Measurements from ENCODE around the gene UBR7.
"Not testable (repeated sequence)": the region's sequence is repeated elsewhere in the genome, so short reads cannot be mapped to it uniquely, and the experiment has no call there.

The UBR7 gene

DNA sequence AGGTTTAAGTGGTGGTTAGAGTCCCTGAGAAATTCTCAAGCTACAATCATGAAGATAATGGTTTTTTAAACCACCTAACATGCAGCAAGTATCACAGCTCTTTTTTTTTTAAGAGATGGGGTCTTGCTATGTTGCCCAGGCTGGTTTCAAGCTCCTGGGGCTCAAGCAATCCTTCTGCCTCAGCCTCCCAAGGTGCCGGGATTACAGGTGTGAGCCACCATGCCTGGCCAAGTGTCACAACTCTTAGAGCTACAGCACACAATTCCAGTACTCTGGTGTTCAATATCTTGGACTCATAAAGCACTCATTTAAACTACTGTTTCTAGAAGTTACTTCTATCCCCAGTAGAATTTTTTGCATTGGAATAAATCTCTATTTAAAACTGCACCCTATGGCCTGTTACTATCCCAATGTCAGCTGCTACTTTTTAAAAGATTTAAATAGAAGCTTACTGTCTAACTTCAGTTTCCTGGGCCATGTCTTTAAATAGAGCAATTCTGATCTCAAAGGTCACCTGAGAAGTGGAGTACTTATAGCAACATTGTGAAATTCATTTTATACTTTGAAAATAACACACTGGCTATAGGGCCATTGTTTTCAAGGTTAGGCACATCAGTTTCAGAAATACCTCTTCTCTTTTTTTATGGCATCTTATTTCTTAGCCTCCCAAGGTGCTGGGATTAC lies 11.6 kb upstream of the UBR7 start:
- no peak for DNase-seq

- DNase-seq = no peak
These were observed 8.0 kb upstream of the UBR7 start for GRCh38 chr14:93199031-93199430.

DNA sequence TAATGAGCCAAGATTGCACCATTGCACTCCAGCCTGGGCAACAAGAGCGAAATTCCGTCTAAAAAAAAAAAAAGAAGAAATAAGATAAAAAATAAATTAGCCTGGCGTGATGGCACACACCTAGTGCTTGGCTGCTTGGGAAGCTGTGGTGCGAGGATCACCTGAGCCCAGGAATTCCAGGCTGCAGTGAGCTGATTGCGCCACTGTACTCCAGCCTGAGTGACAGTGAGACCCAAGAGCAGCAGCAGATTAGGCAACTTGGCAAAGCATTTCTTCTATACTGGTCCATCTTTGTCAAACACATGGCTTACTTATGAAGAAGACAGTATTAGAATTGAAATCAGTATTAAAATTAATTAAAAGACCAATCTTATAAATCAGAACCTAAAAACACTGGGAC lies 6.5 kb upstream of the UBR7 start:
- no peak for DNase-seq

GRCh38 chr14:93201155-93201704 lies 5.8 kb upstream of the UBR7 start:
- no peak for DNase-seq

DNA sequence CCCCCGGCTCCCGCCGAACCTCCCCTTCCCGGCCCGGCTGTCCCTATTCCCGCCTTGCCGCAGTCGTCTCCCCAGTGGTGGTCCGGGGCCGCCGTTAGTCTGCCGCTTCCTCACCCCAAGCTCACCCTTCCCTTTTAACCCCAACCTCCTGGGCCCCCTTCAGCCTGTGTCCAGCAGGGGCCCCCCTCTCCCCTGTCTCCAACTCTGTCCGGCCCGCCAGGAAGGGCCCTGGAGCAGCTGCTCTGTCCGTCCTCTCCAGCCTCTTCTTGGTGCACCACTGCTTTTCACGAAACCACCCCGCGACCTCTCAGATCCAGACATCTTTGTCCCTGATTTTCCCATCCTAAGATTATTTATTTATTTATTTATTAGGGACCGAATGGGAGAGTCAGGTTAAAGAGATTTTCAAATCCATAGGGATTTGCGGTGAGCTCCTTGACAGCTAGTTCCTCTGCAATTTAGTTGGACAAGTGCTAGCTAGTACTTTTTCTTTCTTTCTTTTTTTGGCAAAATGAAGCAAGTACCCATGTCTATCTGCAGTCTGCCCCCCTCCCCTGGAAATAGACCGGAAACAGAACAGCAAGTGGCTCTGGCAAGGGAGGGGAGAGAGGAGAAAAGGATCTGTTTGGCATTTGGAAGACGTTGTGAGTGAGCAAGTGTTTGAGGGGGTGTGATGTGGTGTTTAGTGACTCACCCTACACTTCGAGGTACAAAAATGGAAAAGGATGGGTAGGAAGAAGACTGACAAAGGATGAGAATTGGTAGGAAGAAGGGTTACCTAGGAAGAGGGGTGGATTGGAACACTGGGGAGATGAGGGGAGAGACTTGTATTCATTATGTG lies 632 bp downstream of the UBR7 start:
- DNase-seq = peak; percentile 56

GRCh38 chr14:93212432-93212831 lies 5.4 kb downstream of the UBR7 start:
- no peak for DNase-seq

DNA sequence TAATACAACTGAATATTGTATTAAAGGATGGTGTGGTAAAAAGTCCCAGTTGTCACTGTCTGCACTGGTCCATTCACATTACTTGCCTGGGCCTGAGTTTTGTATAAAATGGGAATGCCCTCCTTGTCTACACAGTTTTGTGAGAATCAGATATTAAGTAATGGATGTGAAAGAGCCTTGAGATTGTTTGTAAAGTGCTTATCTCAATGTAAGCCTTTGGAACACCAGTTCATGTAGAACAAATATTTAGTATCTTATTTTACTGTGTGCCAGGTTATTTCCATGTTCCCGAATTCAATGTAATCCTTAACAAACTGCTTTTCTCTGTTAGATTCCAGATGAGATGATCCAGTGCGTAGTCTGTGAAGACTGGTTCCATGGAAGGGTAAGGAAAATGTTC lies 7.5 kb downstream of the UBR7 start:
- DNase-seq = no peak

GRCh38 chr14:93219103-93219726 lies 12.2 kb downstream of the UBR7 start:
- peak; percentile 42 for DNase-seq

DNA sequence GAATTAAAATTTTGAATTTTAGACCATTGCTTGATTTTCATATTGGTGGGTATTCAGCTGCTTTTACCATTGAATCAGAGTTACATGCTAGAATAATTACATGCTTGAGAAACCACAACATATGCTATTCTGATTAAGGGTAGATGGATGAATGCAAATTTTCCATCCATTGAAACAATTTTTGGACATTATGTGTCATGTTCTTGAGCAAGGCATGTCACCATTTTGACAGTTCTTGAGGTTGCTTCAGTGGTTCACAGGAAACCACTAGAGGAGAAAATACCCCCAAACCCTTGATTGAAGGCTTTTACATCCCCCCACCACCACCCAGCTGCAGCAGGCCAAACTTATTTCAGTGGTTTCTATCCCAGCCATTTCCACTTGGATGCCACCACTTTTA lies 13.5 kb downstream of the UBR7 start:
- DNase-seq = no peak

GRCh38 chr14:93223565-93223964 lies 16.5 kb downstream of the UBR7 start:
- no peak for DNase-seq

DNA sequence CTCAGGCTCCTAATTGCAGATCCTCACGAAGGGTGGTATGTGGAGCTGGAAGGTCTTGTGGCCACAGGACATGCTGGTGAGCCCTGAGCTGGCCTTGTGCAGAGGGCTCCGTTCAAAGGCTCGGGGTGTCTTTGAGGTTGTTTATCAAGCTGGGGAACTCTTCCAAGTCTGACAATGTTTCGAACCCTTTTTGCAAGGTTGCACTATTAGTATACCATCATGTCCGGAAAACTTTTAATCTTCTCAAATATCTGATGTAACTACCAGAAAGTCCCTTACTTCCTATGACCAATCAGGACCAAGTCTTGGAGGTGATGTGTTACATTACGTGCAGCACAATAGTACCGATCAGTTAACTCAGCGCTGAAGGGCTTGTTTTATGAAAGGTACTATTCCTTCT lies 21.5 kb downstream of the UBR7 start:
- DNase-seq = no peak

DNA sequence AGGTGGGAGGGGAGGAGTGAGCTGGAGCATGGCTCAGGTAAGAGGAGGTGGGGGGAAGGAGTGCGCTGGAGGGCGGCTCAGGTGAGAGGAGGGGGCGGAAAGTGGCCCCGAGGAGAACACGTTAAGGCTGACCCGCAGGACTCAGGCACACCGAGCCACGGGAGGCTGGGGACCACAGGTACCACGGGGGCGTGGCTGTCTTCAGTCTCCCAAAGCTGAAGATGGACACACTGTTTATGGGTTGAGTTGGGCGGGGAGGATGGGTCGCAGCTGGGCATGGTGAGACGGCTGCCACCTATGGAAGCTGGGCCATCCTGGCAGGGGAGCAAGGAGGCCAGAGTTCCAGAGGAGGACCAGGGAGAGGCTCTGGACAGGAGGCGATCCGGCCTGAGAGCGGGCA lies 23.5 kb downstream of the UBR7 start:
- no peak for DNase-seq

DNA sequence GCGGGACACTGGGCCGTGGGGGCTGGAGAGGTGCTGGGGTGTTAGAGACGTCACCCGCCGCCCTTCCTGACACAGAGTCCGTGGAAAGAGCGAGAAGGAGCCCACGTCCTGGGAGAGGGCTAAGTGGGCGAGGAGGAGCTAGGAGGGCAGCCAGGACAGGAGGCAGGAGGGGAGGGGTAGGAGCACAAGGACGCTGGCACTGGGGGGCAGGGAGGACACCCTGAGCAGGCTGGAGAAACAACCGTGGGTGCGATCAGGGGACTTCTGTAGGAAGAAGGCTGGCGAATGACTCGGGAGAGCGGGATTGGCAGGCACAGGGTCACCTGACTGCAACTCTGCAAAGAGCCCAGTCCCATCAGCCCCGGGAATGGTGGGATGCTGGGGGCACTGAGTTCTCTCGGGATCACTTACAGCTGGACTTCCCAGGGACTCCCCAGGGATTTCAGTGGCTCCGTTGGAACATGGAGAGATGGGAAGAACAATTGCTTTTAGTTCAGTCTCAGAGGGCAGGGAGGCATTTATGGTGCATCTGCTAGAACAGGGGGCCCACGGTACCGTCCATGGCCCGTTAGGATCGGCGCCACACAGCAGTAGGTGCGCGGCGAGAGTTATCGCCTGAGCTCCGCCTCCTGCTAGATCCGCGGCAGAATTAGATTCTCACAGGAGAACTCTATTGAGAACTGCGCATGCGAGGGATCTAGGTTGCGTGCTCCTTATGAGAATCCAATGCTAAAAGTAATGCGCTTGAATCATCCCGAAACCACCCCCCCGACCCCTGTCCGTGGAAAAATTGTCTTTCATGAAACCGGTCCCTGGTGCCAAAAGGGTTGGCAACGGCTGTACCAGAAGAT lies 24.3 kb downstream of the UBR7 start:
- DNase-seq = no peak

DNA sequence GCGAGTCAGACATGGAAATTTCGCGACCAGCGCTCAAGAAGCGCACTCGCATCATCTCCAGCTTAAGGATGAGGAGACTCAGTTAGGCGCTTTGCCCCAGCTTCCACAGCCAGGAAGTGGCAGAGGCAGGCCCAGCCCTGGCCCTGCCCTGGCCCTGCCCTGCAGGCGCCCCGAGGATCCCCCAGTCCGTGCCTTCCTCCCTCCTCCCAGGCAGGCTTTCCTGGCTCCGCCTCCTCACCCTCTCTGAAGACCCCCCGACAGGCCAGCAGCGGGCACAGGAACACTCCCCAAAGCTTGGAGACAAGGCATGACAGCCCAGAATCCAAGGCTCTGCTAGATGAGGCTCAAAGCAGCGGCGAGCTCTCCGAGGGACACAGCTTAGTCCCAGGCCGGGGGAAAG lies 25.1 kb downstream of the UBR7 start:
- DNase-seq = no peak

- not testable (repeated sequence) for DNase-seq
These were observed 26.0 kb downstream of the UBR7 start for GRCh38 chr14:93233078-93233477.

DNA sequence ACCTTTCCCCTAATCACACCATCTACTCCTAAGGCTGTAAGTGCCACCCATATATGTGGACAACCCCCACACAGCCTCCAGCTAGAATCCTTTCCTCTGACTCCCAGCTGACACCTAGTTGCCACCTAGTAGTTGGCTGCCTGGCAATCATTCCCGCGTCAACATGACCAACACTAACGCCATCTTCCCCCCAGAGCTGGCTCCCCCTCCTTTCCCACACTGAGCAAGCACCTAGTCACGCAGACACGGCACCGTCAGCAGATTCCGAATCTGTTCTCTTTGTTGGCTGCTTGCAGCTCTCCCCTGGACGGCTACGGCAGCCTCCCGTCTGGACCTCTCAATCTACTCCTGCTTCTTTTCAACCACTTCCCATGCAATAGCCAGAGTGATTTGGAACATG lies 27.7 kb downstream of the UBR7 start:
- no peak for DNase-seq

DNA sequence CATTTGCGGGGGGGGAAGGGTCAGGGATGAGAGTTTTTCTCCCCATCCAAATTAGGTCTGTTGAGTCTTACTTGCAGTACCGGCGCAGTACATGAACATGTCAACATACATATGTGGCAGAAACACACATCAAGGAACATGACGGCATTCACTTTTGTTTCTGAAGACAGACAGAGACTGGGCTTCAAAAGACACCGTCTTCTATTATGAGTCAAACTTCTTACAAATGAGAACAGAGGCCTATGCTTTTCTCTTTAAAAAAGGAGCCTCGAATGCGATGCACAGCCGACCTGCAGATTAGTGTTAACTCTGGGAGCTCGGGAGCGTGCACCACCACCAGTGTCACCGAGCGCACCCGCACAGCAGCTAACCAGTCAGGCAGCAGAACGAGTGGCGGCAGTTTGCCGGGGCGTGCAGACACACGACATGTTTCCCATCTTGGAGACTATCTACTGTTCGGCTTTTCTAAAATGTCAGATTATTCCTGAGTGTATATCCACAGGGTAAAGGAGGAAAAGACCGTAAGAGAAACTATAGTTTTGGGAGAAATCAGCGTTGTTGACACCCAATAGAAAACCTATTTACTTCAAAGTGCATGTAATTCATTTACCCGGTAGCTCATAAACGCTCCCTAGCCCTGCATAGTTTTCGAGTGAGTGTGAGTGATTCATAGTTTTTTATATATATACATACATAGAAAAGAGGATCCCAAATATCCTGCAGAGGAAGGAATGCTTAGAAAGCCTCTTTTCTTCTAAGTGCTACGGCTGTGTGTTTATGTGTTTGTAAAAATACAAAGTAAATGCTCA lies 33.0 kb downstream of the UBR7 start:
- DNase-seq = no peak

GRCh38 chr14:93240678-93241000 lies 33.6 kb downstream of the UBR7 start:
- DNase-seq = no peak

- DNase-seq = no peak
These were observed 38.8 kb downstream of the UBR7 start for GRCh38 chr14:93245764-93246420.

GRCh38 chr14:93246534-93246933 lies 39.5 kb downstream of the UBR7 start:
- no peak for DNase-seq

DNA sequence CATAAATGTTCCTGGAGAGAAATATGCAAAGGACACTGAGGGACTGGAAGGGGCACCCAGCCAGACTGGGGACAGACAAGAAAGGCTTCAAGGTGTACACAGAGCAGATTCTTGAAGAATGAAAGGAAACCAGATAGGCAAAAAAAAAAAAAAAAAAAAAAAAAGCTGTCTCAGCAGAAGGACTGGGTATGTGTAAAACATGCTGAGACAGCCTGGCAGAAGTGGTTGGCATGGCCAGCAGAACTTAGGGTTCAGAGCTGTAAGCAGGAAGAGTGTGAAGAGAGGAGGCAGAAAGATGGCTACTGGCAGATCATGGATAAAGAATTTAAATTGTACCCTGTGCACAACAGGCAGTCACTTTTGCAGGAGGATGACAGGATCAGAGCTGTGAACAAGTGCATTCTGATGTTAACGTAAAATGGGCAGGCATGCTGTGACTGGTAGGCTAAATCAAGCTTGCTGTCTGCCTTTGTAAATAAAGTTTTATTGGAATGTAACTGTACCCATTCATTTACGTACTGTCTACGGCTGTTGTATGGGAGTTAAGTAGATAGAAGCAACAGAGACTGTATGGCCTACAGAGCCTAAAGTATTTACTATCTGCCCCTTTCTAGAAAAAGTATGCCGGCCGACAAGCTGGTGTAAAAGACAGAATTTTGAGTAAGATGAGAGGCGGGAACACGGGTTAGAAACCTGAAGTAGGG lies 42.2 kb downstream of the UBR7 start:
- DNase-seq = no peak
